GDM1 (cell line): ENCODE measurements around the gene UQCC2.

ENCODE experiments used
- DNase-seq: peaks from one replicate; lab custom pipeline; 2025; lab: John Stamatoyannopoulos, UW

UQCC2 gene

GRCh38 chr6:33705955-33706725 is 5.4 kb downstream of the UQCC2 start:
- no peak for DNase-seq

- no peak for DNase-seq
Measured at GRCh38 chr6:33705268-33705885, 6.1 kb downstream of the UQCC2 start.

GRCh38 chr6:33704215-33705066 is 7.1 kb downstream of the UQCC2 start:
- DNase-seq: no peak

GRCh38 chr6:33702345-33702977 is 9.0 kb downstream of the UQCC2 start:
- peak; percentile 23 for DNase-seq

- peak; percentile 74 for DNase-seq
Measured at GRCh38 chr6:33700391-33701050, 11.0 kb downstream of the UQCC2 start.

- DNase-seq: no peak
Measured at GRCh38 chr6:33699739-33700138, 11.8 kb downstream of the UQCC2 start.

- DNase-seq: no peak
Measured at GRCh38 chr6:33699131-33699530, 12.4 kb downstream of the UQCC2 start.

- DNase-seq: no peak
Measured at GRCh38 chr6:33698494-33698893, 13.0 kb downstream of the UQCC2 start.

- DNase-seq: no peak
Measured at GRCh38 chr6:33697845-33698244, 13.7 kb downstream of the UQCC2 start.

- DNase-seq: peak; percentile 36
Measured at GRCh38 chr6:33696548-33697518, 14.7 kb downstream of the UQCC2 start.

GRCh38 chr6:33696076-33696475 is 15.4 kb downstream of the UQCC2 start:
- DNase-seq: no peak

- DNase-seq: no peak
Measured at GRCh38 chr6:33695451-33695887, 16.0 kb downstream of the UQCC2 start.

- no peak for DNase-seq
Measured at GRCh38 chr6:33694977-33695376, 16.5 kb downstream of the UQCC2 start.

GRCh38 chr6:33694401-33694931 is 17.0 kb downstream of the UQCC2 start:
- peak; percentile 13 for DNase-seq

- DNase-seq: no peak
Measured at GRCh38 chr6:33693186-33694105, 18.1 kb downstream of the UQCC2 start.

- peak; percentile 86 for DNase-seq
Measured at GRCh38 chr6:33692760-33693158, 18.7 kb downstream of the UQCC2 start.

- DNase-seq: no peak
Measured at GRCh38 chr6:33692078-33692759, 19.3 kb downstream of the UQCC2 start.

GRCh38 chr6:33691456-33692077 is 19.9 kb downstream of the UQCC2 start:
- DNase-seq: no peak
